Measurements from ENCODE around the gene MYT1. TPM values are rescaled to one million over a fixed set of nuclear protein-coding genes. Genes with fewer than 3 reads are reported as not detected.

MYT1 gene
- total and polyA plus RNA-seq, 2 of the 13 experiments (the other 11 are each of a cell fraction or from before 2014, with no cell fraction given) = 0.58 to 2.5 TPM

- TF ChIP-seq PRDM15 (CRISPR knock-in tag; IDR thresholded peaks at IDR 0.05) (no peak), ZNF883 (CRISPR knock-in tag; IDR thresholded peaks at IDR 0.05; ENCODE audit: not compliant biosample characterization) (no peak), ZNF230 (CRISPR knock-in tag; IDR thresholded peaks at IDR 0.05) (no peak), ZGPAT (CRISPR knock-in tag; IDR thresholded peaks at IDR 0.05) (no peak), IRX3 (CRISPR knock-in tag; IDR thresholded peaks at IDR 0.05; ENCODE audit: borderline replicate concordance, low read depth) (no peak), CAMTA2 (CRISPR knock-in tag; IDR thresholded peaks at IDR 0.05; ENCODE audit: borderline replicate concordance) (no peak), SAFB2 (CRISPR knock-in tag; IDR thresholded peaks at IDR 0.05; ENCODE audit: borderline replicate concordance, low read depth) (0 out of 2 replicates have a peak, but pooled peaks have one; percentile 17), ZNF792 (CRISPR knock-in tag; IDR thresholded peaks at IDR 0.05) (no peak), ZNF564 (CRISPR knock-in tag; IDR thresholded peaks at IDR 0.05) (no peak), ZNF280D (CRISPR knock-in tag; IDR thresholded peaks at IDR 0.05) (no peak), KAT8 (CRISPR knock-in tag; IDR thresholded peaks at IDR 0.05) (no peak), AFF4 (CRISPR knock-in tag; IDR thresholded peaks at IDR 0.05) (no peak), NFIB (CRISPR knock-in tag; IDR thresholded peaks at IDR 0.05; ENCODE audit: borderline replicate concordance) (no peak), CENPT (CRISPR knock-in tag; IDR thresholded peaks at IDR 0.05; ENCODE audit: low read depth) (no peak), HNRNPL (IDR thresholded peaks at IDR 0.05; ENCODE audit: low read depth, low read length) (0 out of 2 replicates have a peak, but pooled peaks have one; percentile 57)
Observed at GRCh38 chr20:64234291-64234791, 70.1 kb downstream of the MYT1 start (continued).

All from HepG2 (cell line).